HCT116 (cell line): Measurements from ENCODE around the gene LUM. TPM values are rescaled to one million over a fixed set of nuclear protein-coding genes. Genes with fewer than 3 reads are reported as not detected.

Source experiments
- ATAC-seq: fragments of 200-7000 bp; cut with Tn5 transposase; 2 replicates; pipeline ENCODE4 v1.9.1; 2020; ENCODE audit warnings: mild to moderate bottlenecking, moderate library complexity
- BruUV-seq: library from RNA; stranded (reverse); fragments of 400-500 nt; replicated peaks from 2 replicates; lab custom pipeline; 2021; lab: Mats Ljungman, UMichigan
- CTCF ChIA-PET: fragments of 300-600 bp; sonication (Branson Sonifier 250); formaldehyde crosslinking; loops from one replicate; lab custom pipeline; 2021; ENCODE audit warnings: antibody characterized with exemption; lab: Charles Lee
- POLR2A ChIA-PET: fragments of 300-600, 350-600 bp; sonication (Branson Sonifier 250); formaldehyde crosslinking; loops from one replicate; lab custom pipeline; 2021; ENCODE audit warnings: antibody characterized with exemption; lab: Charles Lee
- RAD21 ChIA-PET, 2 experiments: fragments of 300-600 bp; sonication (Branson Sonifier 250); formaldehyde crosslinking; loops; one replicate each; lab custom pipeline; 2023; ENCODE audit warnings: low total read pairs in 2 of 2; ENCODE audit not compliant: uncharacterized antibody in 2 of 2, unreplicated experiment in 2 of 2, low non-redundant PET in 1 of 2; lab: Charles Lee
- DNase-seq: peaks from one replicate; pipeline ENCODE4 v3.0.0-alpha.2; 2010; ENCODE audit warnings: low read depth, low spot score
- H2AFZ ChIP-seq: fragments of 200-600 bp; shearing (Covaris generic), sonication (generic); 2 replicates; pipeline ENCODE4 v1.6.1; 2017; ENCODE audit warnings: low read depth, mixed run types, mixed read lengths, antibody characterized with exemption, low read length; ENCODE audit not compliant: poor library complexity, severe bottlenecking
- H3K27ac ChIP-seq: 2 replicates; pipeline ENCODE4 v1.5.1; 2012; ENCODE audit warnings: low read depth, low read length
- H3K27me3 ChIP-seq: fragments of 200-600 bp; sonication (generic); 2 replicates; pipeline ENCODE4 v1.6.1; 2016; ENCODE audit warnings: mixed run types, low read length, mixed read lengths; ENCODE audit not compliant: insufficient read depth
- H3K36me3 ChIP-seq, 2 experiments: fragments of 200-500 bp in 1 of 2; fragments of 200-600 bp in 1 of 2; sonication (Bioruptor generic) in 1 of 2; sonication (generic) in 1 of 2; 2 replicates each; pipeline versions ENCODE4 v1.5.1 to v1.6.1; 2014 to 2016; ENCODE audit warnings: low read length in 2 of 2, inconsistent platforms in 1 of 2, mixed read lengths in 1 of 2, mixed run types in 1 of 2; ENCODE audit not compliant: insufficient read depth in 2 of 2, control insufficient read depth in 1 of 2
- H3K4me1 ChIP-seq, 2 experiments: fragments of 200-600 bp in 1 of 2; sonication (generic) in 1 of 2; 2 replicates each; pipeline versions ENCODE4 v1.5.1 to v1.6.1; 2012 to 2017; ENCODE audit warnings: low read length in 2 of 2, inconsistent platforms in 1 of 2, mild to moderate bottlenecking in 1 of 2, mixed read lengths in 1 of 2, mixed run types in 1 of 2, moderate library complexity in 1 of 2; ENCODE audit not compliant: insufficient read depth in 2 of 2, control insufficient read depth in 1 of 2
- H3K4me2 ChIP-seq: fragments of 200-600 bp; sonication (generic); 2 replicates; pipeline ENCODE4 v1.6.1; 2017; ENCODE audit warnings: mixed run types, low read length, mixed read lengths
- H3K4me3 ChIP-seq, 2 experiments: fragments of 200-600 bp in 1 of 2; sonication (generic) in 1 of 2; replicated peaks in 1 of 2; 2 replicates each; pipeline ENCODE4 v1.5.1; 2011 to 2016; ENCODE audit warnings: low read length in 2 of 2, control low read depth in 1 of 2, low read depth in 1 of 2, mild to moderate bottlenecking in 1 of 2, mixed read lengths in 1 of 2, mixed run types in 1 of 2
- H3K79me2 ChIP-seq: fragments of 200-600 bp; sonication (generic); 2 replicates; pipeline ENCODE4 v1.6.1; 2017; ENCODE audit warnings: mild to moderate bottlenecking, mixed run types, low read length, moderate library complexity, mixed read lengths; ENCODE audit not compliant: insufficient read depth
- H3K9ac ChIP-seq: fragments of 200-600 bp; sonication (generic); 2 replicates; pipeline ENCODE4 v1.6.1; 2016; ENCODE audit warnings: low read length, mixed read lengths
- H3K9me2 ChIP-seq: fragments of 200-600 bp; sonication (generic), shearing (Covaris generic); 2 replicates; pipeline ENCODE4 v1.6.1; 2017; ENCODE audit warnings: mixed run types, mild to moderate bottlenecking, moderate library complexity; ENCODE audit not compliant: insufficient read depth
- H3K9me3 ChIP-seq, 2 experiments: fragments of 200-500 bp in 1 of 2; fragments of 200-600 bp in 1 of 2; sonication (Bioruptor generic) in 1 of 2; sonication (generic) in 1 of 2; 2 replicates each; pipeline ENCODE4 v1.6.1; 2014 to 2017; ENCODE audit warnings: low read length in 2 of 2, mixed read lengths in 2 of 2, inconsistent platforms in 1 of 2, low read depth in 1 of 2, mild to moderate bottlenecking in 1 of 2, mixed run types in 1 of 2, moderate library complexity in 1 of 2; ENCODE audit not compliant: control insufficient read depth in 1 of 2, insufficient read depth in 1 of 2
- H4K20me1 ChIP-seq: fragments of 200-600 bp; sonication (generic), shearing (Covaris generic); 2 replicates; pipeline ENCODE4 v1.6.1; 2017; ENCODE audit warnings: mixed run types, mild to moderate bottlenecking, moderate library complexity; ENCODE audit not compliant: insufficient read depth
- CBX3 ChIP-seq: IDR thresholded peaks from 2 replicates; pipeline ENCODE4 v1.6.1; 2012; ENCODE audit warnings: low read depth
- CEBPB ChIP-seq: IDR thresholded peaks from 2 replicates; pipeline ENCODE4 v1.6.1; 2012; ENCODE audit warnings: low read depth
- FOSL1 ChIP-seq: IDR thresholded peaks from 2 replicates; pipeline ENCODE4 v1.6.1; 2012; ENCODE audit warnings: low read depth
- JUND ChIP-seq: IDR thresholded peaks from 2 replicates; pipeline ENCODE4 v1.6.1; 2012
- POLR2A ChIP-seq: IDR thresholded peaks from 2 replicates; pipeline ENCODE4 v1.7.0; 2011; ENCODE audit warnings: borderline replicate concordance; ENCODE audit not compliant: insufficient read depth, insufficient read length; ENCODE audit errors: extremely low read depth
- SIN3A ChIP-seq: IDR thresholded peaks from 2 replicates; pipeline ENCODE4 v1.6.1; 2012; ENCODE audit warnings: low read depth
- SP1 ChIP-seq: IDR thresholded peaks from 2 replicates; pipeline ENCODE4 v1.6.1; 2012; ENCODE audit warnings: low read depth
- YY1 ChIP-seq: IDR thresholded peaks from 2 replicates; pipeline ENCODE4 v1.6.1; 2011; ENCODE audit warnings: low read length, low read depth, moderate library complexity, mild to moderate bottlenecking; ENCODE audit not compliant: insufficient replicate concordance; ENCODE audit errors: extremely low read depth
- intact Hi-C: fragments of 100-400 bp; cut with micrococcal nuclease; formaldehyde crosslinking; loops from 2 replicates; pipeline ENCODE4 v1.10.0; 2022
- total RNA-seq: library from RNA; stranded (reverse); gene quantifications from one replicate; pipeline ENCODE4 v1.2.1, GENCODE V29; 2021; ENCODE audit not compliant: unreplicated experiment
- TF ChIP-seq, protein P1 (sequence below): IDR thresholded peaks from 2 replicates; pipeline ENCODE4 v1.6.1; 2012
- TF ChIP-seq, protein P2 (sequence below): IDR thresholded peaks from 2 replicates; pipeline ENCODE4 v1.6.1; 2012
- TF ChIP-seq, protein P3 (sequence below): IDR thresholded peaks from 2 replicates; pipeline ENCODE4 v1.6.1; 2012; ENCODE audit warnings: low read depth

LUM gene
- total RNA-seq, 1 experiment from 2014 or later: 0.69 TPM

DNA sequence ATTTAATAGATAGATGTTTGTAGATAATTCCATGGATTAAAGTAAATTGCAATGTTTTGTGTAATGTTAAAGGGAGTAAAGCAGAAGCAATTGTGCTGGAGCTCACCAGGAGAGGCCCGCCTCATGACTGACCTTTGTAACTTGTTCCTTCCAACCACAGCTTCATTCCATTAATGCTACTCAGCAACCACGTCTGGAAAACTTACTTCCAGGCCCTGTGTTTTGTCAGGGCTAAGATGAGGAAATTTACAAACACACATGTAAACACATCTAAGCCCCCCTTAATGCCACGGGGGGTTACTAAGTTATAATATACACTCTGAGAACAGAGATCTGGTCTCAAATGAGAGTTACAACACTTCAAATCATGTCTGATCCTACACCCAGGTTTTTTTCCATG is 12.4 kb downstream of the LUM start:
- Histone ChIP-seq H3K9ac (no peak overlapping the region), H3K4me3 (no peak overlapping the region), H3K9me3 (no peaks in the 10 kb centered on the region), H3K27me3 (no peaks in the 10 kb centered on the region), H3K27ac (no peak overlapping the region), H2AFZ (peak overlapping the region; percentile 77), H3K4me2 (peak overlapping the region; percentile 60), H3K36me3 (no peaks in the 10 kb centered on the region), H3K79me2 (no peaks in the 10 kb centered on the region), H4K20me1 (no peaks in the 10 kb centered on the region), H3K4me1 (peaks cover 4 to 14% of the 10 kb centered on the region in 2 experiments; a peak in 3 of 4 replicates), H3K9me2 (no peaks in the 10 kb centered on the region)
- intact Hi-C loops: no loop called here
- RAD21 ChIA-PET: no interaction called here
- TF ChIP-seq CBX3 (0 out of 2 replicates have a peak, but pooled peaks have one; percentile 53), SP1 (peak; percentile 43), YY1 (no peak), JUND (peak; percentile 39; the same call in 1 of the 2 replicates), SIN3A (no peak), POLR2A (no peak), CEBPB (peak; percentile 52), FOSL1 (peak; percentile 17; the same call in 1 of the 2 replicates)
- TF ChIP-seq, protein P1, sequence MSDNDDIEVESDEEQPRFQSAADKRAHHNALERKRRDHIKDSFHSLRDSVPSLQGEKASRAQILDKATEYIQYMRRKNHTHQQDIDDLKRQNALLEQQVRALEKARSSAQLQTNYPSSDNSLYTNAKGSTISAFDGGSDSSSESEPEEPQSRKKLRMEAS: 0 out of 2 replicates have a peak, but pooled peaks have one; percentile 20
- TF ChIP-seq, protein P2, sequence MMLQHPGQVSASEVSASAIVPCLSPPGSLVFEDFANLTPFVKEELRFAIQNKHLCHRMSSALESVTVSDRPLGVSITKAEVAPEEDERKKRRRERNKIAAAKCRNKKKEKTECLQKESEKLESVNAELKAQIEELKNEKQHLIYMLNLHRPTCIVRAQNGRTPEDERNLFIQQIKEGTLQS: no peak
- TF ChIP-seq, protein P3, sequence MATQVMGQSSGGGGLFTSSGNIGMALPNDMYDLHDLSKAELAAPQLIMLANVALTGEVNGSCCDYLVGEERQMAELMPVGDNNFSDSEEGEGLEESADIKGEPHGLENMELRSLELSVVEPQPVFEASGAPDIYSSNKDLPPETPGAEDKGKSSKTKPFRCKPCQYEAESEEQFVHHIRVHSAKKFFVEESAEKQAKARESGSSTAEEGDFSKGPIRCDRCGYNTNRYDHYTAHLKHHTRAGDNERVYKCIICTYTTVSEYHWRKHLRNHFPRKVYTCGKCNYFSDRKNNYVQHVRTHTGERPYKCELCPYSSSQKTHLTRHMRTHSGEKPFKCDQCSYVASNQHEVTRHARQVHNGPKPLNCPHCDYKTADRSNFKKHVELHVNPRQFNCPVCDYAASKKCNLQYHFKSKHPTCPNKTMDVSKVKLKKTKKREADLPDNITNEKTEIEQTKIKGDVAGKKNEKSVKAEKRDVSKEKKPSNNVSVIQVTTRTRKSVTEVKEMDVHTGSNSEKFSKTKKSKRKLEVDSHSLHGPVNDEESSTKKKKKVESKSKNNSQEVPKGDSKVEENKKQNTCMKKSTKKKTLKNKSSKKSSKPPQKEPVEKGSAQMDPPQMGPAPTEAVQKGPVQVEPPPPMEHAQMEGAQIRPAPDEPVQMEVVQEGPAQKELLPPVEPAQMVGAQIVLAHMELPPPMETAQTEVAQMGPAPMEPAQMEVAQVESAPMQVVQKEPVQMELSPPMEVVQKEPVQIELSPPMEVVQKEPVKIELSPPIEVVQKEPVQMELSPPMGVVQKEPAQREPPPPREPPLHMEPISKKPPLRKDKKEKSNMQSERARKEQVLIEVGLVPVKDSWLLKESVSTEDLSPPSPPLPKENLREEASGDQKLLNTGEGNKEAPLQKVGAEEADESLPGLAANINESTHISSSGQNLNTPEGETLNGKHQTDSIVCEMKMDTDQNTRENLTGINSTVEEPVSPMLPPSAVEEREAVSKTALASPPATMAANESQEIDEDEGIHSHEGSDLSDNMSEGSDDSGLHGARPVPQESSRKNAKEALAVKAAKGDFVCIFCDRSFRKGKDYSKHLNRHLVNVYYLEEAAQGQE: no peak
- DNase-seq (peak; percentile 24), ATAC-seq (peak; percentile 76)
- POLR2A ChIA-PET: no interaction called here
- CTCF ChIA-PET: interaction anchor here (2.1 kb wide), 1 partner anchor 10 kb away, joined by 12 read pairs; no protein-coding TSS in a partner anchor
- BruUV-seq: no TSS peak
